HL-60/S4 treated with retinoic acid at 250 ng/mL for 4 days and 3 days (cell line): ENCODE results near the gene SLC20A1.

ENCODE experiments used
- in situ Hi-C: fragments of 300-500 bp; cut with MboI; formaldehyde crosslinking; loops from 2 replicates; pipeline ENCODE4 v1.7.0; 2022; ENCODE audit warnings: low sequenced_read_pairs

SLC20A1 gene

DNA sequence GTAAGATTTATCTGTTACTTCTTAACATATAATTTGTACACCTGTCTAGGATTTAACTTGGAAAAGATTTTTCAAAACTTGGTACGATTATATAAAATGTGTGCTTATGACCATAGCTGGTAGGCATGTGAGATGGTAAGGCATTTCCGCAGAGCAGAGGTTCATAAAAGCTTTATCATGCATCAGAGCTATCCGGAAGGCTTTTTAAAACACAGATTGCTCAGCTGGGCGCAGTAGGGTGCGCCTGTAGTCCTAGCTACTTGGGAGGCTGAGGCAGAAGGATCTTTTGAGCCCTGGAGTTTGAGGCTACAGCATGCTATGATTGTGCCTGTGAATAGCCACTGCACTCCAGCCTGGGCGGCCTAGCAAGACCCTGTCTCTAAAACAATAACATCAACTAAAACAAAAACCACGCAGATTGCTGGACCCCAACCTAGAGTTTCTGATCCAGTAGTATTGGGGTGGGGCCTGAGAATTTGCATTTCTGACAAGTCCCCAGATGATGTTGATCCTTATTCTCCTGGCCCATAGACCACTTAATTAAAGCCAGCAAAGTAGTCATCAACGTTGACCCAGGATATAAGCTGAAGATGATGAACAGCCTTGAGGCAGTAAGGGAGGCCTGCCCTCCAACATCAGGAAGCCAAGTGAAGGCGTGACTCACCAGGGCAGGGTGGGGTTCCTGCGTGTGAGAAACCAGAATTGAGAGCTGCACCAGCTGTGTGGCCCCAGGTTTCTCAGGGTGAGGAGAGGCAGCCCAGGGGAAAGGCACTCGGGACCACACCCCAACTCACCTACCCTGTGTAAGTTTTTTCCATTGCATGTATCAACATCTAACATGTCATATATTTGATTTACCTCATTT lies 21.6 kb upstream of the SLC20A1 start:
- in situ Hi-C loops: loop anchor here (25.0 kb wide), 2 partner anchors 88 to 263 kb away; partner anchors contain the start of gene NT5DC4

DNA sequence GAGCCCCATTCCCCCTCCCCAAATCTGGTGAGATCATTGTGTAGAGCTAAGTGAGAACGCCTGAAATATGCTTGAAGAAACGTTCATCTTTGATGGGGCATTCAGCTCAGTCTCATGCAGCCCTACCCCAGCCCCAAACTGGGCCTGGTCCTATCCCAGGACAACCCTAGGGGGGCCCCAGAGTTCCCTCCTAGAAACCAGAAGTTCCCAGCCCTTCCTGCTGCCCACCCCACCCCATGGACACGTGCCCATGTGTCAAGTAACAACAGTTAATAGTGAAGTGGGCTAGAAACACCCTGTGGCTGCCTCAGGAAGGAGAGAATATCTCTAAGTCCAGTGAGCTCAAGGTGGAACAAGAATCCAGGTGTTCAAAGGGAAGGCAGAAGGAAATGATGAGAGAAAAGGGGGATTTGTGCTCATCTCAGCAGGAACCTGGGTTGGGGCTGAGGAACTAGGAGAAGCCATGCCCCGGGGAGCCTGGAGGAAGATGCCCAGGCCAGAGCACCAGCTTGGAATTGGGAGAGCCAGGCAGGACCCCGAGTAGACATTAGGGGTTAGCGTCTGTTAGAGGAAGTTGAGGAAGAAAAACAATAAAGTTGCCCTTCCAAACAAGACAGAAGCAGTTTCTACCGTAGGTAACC lies 20.1 kb upstream of the SLC20A1 start:
- in situ Hi-C loops: no loop called here

DNA sequence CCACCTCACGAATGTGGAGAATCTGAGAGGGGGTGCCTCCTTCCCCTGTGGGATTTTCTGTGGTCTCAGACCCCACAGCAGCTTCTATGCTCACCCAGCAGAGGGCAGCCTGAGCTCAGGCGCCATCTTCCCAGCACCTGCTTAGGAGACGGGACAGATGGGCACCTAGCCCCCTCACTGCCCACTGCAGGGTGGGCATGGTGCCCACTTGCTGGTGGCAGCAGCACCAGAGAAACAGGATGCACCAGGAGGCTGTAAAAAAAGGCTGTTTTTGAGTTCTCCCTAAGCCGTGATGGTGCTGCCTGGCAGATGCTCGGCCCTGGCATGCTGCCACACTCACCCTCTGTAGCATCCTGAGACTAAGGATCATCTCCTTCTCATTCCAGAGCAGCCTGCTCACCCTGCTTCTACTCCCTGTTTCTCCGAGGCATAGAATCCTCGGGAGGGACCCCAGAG lies 19.1 kb upstream of the SLC20A1 start:
- in situ Hi-C loops: no loop called here

DNA sequence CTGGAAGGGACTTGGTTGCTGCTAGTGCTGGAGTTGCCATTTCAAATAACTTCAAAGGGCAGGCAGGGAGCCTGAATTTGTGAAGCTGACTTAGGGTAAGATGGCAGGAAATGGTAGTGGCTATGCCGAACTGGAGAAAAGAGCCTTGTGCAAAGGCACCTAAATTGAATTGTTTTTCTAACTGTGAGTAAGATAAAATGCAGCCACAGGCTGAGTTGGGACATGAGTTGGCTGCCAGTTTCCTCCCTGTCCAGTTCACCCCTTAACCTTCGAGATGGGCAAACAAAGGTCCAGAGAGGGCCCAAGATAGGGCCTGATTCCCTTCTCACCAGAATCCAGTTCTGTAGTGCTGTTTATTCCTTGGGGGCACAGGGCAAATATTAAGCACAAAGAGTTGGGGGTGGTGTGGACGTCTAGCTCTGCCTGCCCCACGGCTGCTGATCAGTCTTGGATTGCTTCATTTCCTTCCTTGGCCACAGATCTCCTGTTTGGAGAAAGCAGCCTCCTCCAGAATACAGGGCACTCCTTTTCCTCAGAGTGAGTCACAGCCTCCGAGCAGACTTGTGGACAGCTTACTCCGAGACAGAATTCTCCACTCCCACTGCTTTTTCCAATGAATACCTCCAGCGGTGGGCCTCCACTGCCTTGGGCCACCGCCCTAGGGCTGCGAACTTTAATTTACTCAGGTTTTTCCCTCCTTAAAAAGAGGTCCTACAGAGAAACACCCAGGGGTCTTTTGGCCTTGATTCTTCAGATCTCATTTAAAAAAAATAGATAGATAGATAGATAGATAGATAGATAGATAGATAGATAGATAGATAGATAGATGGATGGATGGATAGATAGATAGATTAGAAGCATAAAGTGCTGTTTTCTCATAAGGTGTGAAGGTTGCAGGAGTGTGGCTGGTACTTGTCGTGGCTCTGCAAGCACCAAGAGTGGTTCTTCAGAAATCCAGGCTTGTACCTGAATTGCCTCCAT lies 18.4 kb upstream of the SLC20A1 start:
- in situ Hi-C loops: no loop called here

DNA sequence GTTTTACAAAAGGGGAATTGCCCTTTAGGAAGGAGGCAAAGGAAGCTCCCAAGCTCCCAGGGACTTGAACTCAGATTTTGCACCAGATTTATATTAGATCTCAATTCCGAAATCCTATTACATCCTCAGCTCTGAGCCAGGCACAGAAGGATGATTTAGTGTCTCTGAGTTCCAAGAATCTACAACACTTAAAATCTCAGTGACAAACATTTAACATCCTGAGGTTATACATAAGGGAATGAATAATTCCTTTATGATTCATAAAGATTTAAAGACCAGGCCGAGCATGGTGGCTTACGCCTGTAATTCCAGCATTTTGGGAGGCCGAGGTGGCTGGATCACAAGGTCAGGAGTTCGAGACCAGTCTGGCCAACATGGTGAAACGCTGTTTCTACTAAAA lies 16.5 kb upstream of the SLC20A1 start:
- in situ Hi-C loops: no loop called here

DNA sequence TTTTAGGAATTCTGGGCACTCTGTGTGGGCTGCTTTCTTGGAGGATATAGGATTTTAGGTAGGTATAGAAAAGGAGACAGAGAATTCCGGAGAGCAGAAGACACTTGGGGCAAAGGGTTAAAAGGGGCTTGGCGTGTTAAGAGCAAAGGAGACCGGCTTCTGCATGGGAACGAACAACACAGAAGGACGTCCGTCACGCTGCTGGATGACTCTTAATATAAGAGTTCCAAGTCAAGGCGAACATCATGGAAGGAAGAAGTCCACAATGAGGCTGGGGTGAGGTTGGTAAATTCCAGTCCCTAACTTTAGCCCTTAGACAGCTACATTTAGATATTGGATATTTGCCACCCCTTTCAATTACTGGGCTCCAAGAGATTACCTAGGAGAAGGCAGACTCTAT lies 15.9 kb upstream of the SLC20A1 start:
- in situ Hi-C loops: no loop called here

DNA sequence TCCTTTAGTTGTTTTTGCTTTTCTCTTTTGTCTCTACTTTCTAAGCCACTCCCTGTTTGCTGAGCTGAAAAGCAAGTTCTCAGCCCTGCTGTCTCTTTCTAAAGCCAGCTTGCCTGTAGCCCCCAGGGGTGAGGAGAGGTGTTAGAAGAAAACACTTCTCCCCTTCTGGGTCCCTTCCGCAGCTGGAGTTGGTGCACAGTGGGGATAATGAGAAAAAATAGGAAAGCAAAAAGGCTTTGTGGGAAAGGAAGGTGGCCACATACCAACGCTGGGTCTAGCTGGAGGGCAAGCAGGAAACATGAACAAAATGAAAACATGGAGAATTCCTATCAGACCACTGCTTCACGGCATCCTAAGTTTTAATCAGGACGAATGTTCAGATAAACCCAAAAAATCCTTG lies 15.5 kb upstream of the SLC20A1 start:
- in situ Hi-C loops: no loop called here

DNA sequence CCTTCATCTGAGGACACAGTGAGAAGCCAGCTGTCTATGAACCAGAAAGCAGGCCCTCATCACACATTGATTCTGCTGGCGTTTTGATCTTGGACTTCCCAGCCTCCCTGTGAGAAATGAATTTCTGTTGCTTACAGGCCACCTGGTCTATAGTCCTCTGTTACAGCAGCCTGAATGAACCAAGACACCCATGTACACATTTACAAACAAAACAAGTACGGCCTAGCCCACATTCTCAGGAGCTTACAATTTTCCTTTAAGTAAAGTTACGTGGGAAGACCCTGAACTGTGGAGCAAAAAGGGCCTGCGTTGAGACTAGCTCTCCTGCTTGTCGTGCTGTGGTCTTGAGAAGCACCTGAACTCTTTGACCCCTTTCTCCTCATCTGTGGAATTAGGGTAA lies 12.0 kb upstream of the SLC20A1 start:
- in situ Hi-C loops: no loop called here

DNA sequence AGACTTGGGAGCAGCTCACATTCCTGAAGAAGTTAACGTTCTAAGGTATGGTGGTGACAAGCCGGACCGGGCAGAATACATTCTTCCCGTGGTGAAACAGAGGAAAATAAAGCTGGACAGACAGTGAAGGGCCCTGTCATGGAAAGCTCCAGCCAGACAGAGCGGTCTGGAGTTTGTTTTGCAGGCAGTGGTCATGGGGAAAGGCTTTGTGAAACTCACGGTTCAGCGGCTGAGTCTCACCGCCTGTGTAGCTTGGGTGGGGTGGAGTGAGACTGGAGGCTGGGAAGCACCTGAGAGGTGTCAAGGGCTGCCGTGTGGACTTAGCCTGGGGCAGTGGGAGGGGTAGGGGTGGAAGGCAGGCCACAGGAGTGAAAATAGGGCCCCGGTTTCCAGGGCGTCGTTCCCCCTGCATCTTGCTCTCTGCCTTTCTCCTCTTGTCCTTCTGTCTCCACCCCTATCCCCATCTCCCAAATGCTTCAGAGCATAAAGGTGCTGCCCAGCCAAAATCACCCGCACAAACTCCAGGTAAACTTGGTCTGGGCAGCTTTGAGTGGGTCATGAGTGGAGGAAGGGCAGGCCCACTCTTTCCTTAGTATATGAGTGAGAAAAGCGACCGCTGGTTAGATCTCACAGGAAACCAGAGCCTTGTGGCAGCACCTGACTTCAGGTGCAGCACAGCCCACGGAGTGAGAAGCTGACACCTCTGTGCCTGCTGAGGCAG lies 11.4 kb upstream of the SLC20A1 start:
- in situ Hi-C loops: no loop called here

DNA sequence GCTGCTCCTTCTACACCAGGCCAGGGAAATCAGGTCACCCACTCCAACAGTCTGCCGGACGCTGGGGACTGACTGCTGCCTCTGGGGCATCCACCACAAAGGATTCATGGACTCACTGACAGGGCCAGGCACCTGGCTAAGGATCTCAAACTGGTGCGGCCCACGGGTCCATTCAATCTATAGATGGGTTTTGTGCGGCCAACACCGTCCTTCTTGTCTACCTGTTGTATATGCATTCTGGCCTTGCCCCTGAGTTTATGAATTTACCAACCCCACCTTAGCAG lies 10.9 kb upstream of the SLC20A1 start:
- in situ Hi-C loops: no loop called here

DNA sequence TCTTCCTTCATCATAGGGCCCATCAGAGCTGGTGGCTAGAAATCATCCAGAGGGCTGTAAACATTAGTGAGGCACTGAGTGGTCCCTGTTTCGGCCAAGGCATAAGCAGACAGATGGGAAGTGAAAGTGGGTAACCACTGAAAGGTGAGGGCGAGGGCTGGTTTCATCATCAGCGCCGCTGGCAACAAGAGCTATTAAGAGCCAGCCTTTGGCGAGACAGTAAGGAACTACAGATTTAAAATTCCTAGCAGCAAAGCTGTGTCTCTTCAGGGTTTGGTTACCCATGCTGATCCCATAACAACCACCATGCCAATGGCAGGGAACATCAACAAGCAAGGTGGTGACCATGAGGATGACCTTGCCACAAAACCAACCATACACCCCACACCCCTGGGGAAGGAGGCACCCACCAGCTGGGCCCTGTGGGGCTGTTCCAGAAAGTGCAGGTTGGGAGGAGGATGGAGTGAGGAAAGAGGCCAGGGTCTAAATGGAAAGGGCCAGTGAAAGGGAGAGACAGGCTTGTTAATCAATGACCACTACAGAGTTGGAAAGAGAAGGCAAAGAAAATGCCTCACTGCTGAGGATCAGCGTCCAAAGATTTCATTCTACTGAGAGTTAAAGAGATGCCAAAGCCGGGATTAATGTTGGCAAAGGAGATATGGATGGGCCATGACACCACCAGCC lies 9.0 kb upstream of the SLC20A1 start:
- in situ Hi-C loops: no loop called here

DNA sequence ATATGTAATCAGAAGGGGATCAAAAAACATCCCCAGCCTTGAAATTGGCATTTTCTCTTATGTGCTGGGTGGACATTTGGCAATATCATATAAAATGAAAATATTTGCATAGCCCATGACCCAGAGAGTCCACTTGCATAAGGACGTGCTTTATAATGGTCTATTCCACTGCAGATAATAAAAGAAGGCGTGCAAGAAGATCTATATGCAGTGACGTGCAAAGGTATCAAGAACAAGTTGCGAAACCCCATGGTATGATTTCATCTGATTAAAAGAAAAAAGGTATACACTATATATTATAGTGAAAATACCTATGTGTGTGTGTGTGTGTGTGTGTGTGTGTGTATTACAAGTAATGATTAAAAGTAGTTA lies 8.5 kb upstream of the SLC20A1 start:
- in situ Hi-C loops: no loop called here

DNA sequence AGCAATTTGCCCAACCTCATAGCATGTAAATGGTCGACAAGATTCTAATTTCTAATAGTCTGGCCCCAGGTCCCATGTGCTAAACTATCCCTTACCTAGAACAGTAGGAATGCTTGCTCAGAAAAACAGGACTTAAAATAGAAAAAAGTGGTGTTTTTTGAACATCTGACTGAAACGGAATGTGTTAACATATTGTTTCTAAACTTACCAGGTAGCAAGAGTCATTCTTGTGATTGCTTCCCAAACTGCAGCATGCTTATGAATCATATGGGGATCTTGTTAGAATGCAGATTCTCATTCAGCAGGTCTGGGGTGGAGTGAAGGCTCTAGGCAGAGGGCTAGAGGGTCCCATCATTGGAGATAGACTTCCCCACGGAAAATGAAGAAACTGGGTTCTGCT lies 5.8 kb upstream of the SLC20A1 start:
- in situ Hi-C loops: no loop called here

DNA sequence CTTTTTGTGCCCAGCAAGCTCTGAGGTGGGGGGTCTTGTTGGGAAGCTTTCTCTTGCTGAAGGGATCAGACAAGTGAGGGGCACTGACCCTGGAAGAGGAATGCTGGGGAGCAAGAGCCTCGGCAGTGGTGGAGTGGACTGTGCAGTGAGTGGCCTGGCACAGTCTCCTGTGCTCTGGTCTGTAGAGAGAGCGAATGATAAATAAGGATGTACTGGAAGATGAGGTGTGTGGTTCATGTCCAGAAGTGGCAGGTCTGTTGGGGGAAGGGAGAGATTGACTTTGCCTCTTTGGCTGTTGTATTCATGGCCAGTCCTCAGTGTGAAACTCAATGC lies 5.3 kb upstream of the SLC20A1 start:
- in situ Hi-C loops: no loop called here

DNA sequence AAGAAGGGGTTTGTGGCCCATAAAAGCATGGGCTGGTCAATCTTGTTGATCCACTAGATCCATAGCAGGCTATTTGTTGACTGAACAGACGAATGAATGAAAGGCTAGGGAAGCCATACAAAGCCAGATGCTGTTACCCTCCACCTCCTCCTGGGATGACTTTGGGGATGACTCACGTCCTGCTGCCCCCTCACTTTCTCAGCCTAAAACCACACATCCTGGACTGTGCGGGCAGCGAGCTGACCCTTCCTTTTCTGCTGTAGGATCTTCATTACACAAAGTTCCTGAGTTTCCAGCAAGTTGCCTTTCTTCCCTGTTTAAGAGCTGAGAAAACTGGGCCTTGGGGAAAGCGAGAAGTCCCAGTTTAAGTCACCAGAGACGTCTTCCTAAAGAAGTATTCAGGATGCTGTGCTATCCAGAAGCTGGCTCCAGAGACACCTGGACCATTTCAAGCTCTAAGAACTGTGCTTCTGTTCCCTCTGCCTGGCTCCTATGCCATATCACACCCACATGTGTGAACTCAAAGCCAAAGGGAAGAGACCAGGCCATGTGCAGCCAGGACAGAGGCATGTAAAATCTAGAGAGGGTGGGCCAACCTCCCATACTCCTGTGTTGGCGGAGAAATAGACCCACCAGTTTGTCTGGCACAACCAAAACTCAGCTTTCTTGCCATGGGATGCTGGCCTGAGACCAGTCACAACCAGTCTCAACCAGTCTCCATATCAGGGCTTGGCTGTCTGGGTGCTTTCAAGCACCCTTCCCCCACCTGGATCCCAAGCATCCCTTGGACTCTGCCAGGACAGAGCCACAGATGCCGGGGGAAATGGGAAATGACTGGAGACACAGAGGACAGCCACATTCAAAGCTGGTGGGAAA lies 4.7 kb upstream of the SLC20A1 start:
- in situ Hi-C loops: no loop called here

DNA sequence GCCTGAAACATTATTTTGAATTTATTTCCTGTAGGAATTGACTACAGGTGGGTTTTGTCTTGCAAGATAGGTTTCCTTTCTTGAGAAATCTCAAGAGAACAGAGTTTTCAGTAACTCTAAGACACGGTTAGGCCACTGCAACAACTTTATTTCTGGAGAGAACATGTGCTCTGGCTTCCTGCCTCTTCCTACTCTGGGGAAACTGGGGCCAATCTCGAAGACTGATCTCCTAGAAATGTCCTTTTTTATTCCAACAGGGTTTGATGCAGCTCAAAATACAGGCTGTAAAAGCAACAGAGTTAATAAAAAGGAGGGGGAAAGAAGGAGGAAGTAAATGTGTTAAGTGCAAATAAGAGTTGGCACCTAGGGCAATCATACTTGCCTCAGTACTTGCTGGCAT lies 4.0 kb upstream of the SLC20A1 start:
- in situ Hi-C loops: no loop called here

DNA sequence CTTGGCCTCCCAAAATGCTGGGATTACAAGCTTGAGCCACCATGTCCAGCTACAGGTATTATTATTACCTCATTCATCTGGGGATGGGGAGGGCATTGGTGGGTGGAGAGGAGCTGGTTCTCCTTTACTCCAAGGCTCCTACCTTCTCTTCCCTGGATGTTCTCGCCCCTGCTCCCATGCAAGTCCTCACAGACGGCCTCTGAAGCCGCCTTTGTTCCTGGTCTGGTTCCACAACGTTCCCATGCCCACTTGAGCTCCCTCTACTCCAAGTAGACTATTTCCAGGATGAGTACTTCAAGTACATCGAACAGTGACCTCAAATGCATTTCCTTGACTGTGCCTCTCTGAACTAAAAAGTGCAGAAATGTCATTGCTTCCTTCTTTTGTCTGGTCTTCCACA lies 3.2 kb upstream of the SLC20A1 start:
- in situ Hi-C loops: no loop called here

DNA sequence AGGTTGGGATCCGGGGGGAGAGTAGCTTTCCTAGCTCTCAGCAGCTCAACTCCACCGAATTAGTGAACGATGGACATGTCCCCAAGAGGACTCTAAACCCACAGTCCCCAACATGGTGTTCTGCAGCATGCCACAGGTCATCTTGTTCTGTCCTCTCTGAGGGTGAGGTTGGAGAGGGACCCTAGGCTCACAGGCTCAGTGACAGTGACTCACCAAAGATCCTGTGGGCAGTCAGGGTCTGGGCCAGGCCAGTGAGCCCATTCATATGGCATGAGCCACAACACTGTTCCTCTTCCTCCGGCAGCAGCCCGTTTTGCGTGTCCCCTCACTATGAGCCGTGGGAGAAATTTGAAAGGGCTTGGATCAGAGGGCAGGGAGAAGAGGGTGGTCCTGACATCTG lies 2.8 kb upstream of the SLC20A1 start:
- in situ Hi-C loops: no loop called here

DNA sequence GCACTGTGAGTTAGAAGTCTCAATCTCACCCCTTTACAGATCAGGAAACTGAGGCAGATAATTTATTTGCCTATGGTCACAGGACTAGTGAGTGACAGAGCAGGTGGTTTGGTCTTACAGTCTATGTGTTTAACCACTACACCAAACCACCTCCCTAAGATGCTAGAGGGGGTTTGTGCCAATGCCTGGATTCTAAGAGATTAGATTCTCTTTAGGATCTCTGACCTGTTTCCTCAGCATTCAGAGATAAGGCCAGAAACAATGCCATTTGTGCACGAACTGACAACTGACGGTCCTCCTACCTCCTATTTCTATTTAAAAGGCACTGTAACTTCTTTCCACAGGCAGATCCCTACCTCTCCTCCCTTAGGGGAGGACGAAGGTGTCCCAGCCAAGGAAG lies 2.3 kb upstream of the SLC20A1 start:
- in situ Hi-C loops: no loop called here
